HCT116 (cell line): ENCODE measurements around the gene KIAA0825.

Experiments
- CTCF ChIP-seq, 3 experiments: fragments of 200-600 bp in 1 of 3; sonication (generic) in 1 of 3; IDR thresholded peaks in 2 of 3; conservative IDR thresholded peaks in 1 of 3; 2 replicates each; pipeline ENCODE4 v1.5.1; 2012 to 2017; ENCODE audit warnings: low read depth in 2 of 3, low read length in 2 of 3, antibody characterized with exemption in 1 of 3, borderline replicate concordance in 1 of 3, control low read depth in 1 of 3, mild to moderate bottlenecking in 1 of 3, mixed read lengths in 1 of 3, mixed run types in 1 of 3, moderate library complexity in 1 of 3; ENCODE audit not compliant: insufficient read depth in 1 of 3
- EZH2 ChIP-seq: fragments of 200-600 bp; sonication (generic); IDR thresholded peaks from 2 replicates; pipeline ENCODE4 v1.6.1; 2017; ENCODE audit warnings: antibody characterized with exemption, mixed run types
- RAD21 ChIP-seq: IDR thresholded peaks from 2 replicates; pipeline ENCODE4 v1.6.1; 2012; ENCODE audit warnings: low read depth, mild to moderate bottlenecking

GRCh38 chr5:94245608-94246007 lies 372.8 kb downstream of the KIAA0825 start:
- TF ChIP-seq CTCF (IDR thresholded peaks at IDR 0.05 in 2 of 3, conservative IDR thresholded peaks at IDR 0.05 in 1 of 3; ENCODE audit: borderline replicate concordance in 1 of 3, insufficient read depth in 1 of 3, low read depth in 2 of 3, low read length in 2 of 3) (no peak), EZH2 (no peak), RAD21 (no peak)
